ENCODE data around the gene PRODH2.

PRODH2 gene

GRCh38 chr19:35818445-35818844 lies 5.8 kb upstream of the PRODH2 start:
- H3K27ac ChIP-seq, result no peak overlapping the region

GRCh38 chr19:35816846-35817245 lies 4.2 kb upstream of the PRODH2 start:
- no peak for TF ChIP-seq CTCF (conservative IDR thresholded peaks at IDR 0.05)
- TF ChIP-seq ZFX (IDR thresholded peaks at IDR 0.05), result no peak

More at GRCh38 chr19:35818445-35818844, 5.8 kb upstream of the PRODH2 start:
- TF ChIP-seq CTCF (conservative IDR thresholded peaks at IDR 0.05) (no peak), ZFX (IDR thresholded peaks at IDR 0.05) (no peak)

GRCh38 chr19:35816262-35816661 lies 3.6 kb upstream of the PRODH2 start:
- TF ChIP-seq ZFX (IDR thresholded peaks at IDR 0.05), result no peak
- TF ChIP-seq CTCF (conservative IDR thresholded peaks at IDR 0.05), result no peak
- no peak overlapping the region for H3K27ac ChIP-seq

More at GRCh38 chr19:35816846-35817245, 4.2 kb upstream of the PRODH2 start:
- no peak overlapping the region for H3K27ac ChIP-seq

- no peak for TF ChIP-seq ZFX (IDR thresholded peaks at IDR 0.05)
- no peak for TF ChIP-seq CTCF (conservative IDR thresholded peaks at IDR 0.05)
- H3K27ac ChIP-seq, result no peak overlapping the region
Observed at GRCh38 chr19:35813043-35813890, 622 bp upstream of the PRODH2 start.

GRCh38 chr19:35811317-35812219 lies 1.1 kb downstream of the PRODH2 start:
- TF ChIP-seq ZFX (IDR thresholded peaks at IDR 0.05) (no peak), CTCF (conservative IDR thresholded peaks at IDR 0.05) (no peak)
- no peak overlapping the region for H3K27ac ChIP-seq

- TF ChIP-seq CTCF (conservative IDR thresholded peaks at IDR 0.05) (no peak), ZFX (IDR thresholded peaks at IDR 0.05) (no peak)
- no peak overlapping the region for H3K27ac ChIP-seq
Observed at GRCh38 chr19:35807633-35808032, 5.0 kb downstream of the PRODH2 start.

GRCh38 chr19:35806597-35806996 lies 6.0 kb downstream of the PRODH2 start:
- TF ChIP-seq ZFX (IDR thresholded peaks at IDR 0.05) (no peak), CTCF (conservative IDR thresholded peaks at IDR 0.05) (no peak)
- H3K27ac ChIP-seq, result no peak overlapping the region

Measured in C4-2B (cell line).